CD4-positive, alpha-beta T cell treated with Interleukin-1 beta for 1 hour (primary cell): ENCODE results near the gene IL4R.

Experiments used
- DNase-seq, 2 donors: peaks; one replicate each; pipeline ENCODE4 v3.0.0-alpha.2; 2020 to 2022

The IL4R gene

DNA sequence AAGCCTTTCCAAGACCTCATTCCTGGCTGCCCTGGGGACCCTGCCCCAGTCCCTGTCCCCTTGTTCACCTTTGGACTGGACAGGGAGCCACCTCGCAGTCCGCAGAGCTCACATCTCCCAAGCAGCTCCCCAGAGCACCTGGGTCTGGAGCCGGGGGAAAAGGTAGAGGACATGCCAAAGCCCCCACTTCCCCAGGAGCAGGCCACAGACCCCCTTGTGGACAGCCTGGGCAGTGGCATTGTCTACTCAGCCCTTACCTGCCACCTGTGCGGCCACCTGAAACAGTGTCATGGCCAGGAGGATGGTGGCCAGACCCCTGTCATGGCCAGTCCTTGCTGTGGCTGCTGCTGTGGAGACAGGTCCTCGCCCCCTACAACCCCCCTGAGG is 49.5 kb downstream of the IL4R start:
- no peak for DNase-seq

DNA sequence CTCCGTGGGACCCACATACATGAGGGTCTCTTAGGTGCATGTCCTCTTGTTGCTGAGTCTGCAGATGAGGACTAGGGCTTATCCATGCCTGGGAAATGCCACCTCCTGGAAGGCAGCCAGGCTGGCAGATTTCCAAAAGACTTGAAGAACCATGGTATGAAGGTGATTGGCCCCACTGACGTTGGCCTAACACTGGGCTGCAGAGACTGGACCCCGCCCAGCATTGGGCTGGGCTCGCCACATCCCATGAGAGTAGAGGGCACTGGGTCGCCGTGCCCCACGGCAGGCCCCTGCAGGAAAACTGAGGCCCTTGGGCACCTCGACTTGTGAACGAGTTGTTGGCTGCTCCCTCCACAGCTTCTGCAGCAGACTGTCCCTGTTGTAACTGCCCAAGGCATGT is 50.0 kb downstream of the IL4R start:
- DNase-seq = no peak

DNA sequence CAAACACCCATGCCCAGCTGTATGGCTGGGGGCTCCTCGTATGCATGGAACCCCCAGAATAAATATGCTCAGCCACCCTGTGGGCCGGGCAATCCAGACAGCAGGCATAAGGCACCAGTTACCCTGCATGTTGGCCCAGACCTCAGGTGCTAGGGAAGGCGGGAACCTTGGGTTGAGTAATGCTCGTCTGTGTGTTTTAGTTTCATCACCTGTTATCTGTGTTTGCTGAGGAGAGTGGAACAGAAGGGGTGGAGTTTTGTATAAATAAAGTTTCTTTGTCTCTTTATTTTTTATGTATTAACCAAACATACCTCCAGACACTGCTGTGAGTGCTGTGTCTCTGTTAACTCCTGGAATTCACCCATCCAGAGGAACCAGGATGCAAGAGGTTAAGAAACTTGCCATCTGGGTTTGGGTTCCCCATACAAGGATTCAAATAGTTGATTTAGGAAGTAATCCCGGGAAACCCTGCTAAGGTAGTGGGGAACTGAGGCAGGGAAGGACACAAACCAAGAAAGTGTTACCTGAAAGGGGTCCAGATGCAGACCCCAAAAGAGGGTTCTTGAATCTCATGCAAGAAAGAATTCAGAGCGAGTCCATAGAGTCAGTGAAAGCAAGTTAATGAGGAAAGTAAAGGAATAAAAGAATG is 50.8 kb downstream of the IL4R start:
- DNase-seq = no peak

DNA sequence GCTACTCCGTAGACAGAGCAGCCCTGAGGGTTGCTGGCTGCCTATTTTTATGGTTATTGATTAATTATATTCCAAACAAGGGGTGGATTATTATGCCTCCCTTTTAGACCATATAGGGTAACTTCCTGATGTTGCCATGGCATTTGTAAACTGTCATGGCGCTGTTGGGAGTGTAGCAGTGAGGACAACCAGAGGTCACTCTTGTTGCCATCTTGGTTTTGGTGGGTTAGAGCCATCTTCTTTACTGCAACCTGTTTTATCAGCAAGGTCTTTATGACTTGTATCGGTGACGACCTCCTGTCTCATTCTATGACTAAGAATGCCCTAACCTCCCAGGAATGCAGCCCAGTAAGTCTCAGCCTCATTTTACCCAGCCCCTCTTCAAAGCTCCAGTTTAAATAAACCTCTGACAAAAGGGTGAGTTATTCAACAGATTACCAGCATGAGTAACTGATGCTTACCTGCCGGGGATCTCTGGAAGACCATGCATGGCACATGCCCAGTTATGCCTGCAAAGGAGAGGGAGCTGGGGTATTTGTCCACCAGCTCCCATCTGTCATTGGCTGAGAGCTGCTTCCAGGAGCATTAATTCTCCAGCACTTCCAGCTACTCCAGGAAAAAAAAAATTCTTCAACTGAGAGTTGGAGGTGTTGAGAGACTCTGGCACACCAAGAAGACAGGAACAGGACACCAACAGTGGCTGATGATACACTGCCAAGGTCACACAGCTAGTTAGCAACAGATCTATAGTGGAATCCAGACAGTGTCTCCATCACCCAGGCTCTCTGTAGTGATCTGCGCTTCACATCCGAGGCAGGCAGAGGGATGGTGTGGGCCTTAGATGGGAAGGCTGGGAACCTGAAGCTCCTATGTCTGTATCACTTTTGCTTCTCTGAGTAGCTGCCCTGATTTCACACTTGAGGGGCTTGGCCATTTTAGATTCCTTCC is 51.6 kb downstream of the IL4R start:
- DNase-seq = no peak

DNA sequence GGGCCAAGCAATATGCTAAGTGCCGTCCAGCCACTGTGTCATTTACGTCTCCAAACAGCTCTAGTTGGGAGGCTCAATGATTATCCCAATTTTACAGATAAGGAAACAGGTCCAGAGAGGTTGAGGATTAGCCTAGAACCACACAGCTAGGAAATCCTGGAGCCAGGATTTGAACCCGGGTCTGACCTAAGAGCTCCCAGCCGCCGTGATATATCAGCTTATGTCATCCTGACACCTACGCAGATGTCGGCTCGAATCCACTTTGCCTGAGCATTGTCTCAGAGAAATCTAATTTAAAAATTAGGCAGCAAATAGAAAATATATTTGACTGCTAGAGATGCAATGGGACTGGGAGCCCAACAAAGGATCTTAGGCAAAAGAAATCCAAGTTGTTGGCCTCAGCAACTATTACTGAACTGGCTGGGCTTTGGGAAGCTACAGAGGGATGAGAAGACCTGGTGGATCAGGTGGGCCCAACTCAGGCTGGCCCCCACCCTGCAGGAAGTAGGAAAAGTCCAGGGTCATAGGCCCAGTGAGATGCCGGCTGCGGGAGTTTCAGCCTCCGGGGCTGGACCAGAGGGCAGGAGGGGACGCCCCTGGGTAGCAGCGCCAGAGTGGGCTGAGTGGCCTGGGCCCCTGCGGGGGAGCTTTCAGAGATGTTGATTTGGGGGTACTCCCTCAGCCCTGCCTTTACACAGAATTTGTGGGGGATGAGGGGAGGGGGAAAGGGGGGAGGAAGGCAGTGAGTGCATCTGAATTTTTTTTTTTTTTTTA is 53.1 kb downstream of the IL4R start:
- DNase-seq = no peak

DNA sequence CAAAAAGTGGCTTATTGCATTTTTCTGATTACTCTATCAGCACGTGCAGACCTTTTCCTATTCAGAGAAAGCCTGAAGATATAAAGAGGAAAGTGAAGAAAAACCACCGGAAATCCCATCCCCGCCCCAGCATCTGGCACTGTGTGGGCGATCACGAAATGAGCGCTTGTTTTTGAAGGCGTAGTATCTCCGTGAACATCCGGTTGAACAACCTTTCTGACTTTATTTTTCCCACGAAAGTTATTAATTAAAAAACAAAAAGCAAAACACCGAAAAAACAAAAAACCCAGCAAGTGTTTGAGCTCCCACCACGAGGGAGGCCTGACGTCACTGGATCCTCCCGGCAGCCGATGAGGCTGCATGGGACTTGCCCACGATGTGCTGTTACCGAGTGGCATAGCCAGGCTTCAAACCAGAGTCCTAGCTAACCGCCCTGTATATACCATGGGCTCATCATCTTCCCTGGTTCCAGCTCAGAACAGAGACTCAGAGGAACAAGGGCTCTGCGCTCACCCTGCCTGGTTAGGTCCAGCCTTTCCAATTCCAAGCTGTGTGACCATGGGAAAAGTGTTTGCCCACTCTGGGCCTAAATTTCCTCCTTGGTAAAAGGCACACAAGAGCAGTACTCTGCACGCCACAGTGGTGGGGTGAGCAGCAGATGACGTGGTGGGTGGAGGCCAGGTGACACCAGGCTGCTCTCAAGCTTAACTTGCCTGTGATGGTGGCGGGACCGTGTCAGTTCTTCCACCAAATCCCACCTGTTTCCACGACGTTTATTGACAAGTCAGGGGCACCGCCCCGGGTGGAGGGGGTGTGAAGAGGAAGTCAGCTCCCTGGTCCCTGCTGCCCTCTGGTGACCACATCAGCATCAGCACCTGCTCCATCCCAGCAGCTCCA is 53.9 kb downstream of the IL4R start:
- peak; percentile 88 to 92 for DNase-seq

DNA sequence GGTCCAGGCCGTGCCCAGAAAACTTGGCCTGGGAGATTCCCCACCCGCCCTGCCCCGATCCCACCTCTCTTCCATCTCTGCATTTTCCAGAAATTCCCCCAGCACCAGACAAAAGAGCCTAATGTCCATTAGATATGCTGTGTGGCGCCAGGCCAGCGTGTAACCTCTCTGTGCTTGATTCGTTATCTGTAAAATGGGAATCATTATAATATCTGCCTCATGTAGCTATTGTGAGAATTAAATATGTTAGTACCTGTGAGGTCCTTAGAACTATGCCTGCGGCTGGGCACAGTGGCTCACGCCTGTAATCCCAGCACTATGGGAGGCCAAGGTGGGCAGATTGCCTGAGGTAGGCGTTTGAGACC is 54.6 kb downstream of the IL4R start:
- DNase-seq = no peak

DNA sequence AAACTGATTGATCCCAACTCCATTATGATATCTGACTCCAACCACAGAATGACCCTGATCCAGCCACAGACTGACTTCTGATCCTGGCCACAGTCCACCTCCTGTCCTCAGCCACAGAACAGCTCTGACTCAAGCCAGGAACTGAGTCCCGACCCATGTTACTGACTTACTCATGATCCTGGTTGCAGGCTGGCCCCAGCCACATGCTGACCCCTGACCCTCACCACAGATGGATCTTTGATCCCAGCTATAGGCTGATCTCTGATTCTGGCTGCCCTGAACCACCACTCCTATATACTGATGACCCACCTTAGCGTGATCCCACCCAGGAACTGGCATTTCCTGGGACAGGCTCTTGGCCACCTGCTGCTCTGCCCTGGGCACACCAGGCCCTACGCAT is 56.0 kb downstream of the IL4R start:
- DNase-seq = no peak

DNA sequence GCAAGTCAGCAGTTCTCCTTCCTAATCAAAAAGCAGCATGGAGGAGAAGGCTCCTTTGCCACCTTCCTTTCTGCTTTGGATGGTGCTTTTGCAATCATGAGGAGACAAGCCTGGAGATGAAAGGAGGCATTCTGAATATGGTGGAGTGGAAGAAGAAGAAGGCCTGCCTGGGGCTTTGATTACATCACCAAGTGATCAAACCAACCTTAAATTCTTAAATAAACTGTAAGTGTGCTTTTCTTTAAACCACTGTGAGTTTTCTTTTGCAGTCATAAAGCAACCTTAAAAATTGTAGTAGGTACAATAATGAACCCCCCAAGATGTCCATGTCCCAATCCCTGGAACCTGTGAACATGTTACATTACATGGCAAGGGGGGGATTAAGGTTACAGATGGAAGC is 56.5 kb downstream of the IL4R start:
- DNase-seq = no peak

DNA sequence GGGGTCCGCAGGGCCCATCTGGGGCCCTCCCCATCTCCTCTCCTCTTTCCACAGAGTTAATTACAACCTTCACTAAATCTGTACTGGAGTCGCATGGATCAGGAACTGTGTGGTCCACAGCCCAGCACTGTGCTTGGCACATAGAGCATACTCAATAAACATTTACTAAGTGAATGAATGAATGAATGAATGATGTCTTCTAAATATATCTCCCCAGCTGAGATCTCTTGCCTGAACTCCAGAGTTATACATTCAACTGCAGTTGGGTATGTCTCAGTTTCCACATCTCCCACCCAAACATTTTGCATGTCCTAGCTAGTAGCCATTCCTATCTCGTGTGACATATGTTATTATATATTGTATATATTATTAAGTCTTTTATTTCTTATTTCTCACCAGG is 59.5 kb downstream of the IL4R start:
- no peak for DNase-seq

DNA sequence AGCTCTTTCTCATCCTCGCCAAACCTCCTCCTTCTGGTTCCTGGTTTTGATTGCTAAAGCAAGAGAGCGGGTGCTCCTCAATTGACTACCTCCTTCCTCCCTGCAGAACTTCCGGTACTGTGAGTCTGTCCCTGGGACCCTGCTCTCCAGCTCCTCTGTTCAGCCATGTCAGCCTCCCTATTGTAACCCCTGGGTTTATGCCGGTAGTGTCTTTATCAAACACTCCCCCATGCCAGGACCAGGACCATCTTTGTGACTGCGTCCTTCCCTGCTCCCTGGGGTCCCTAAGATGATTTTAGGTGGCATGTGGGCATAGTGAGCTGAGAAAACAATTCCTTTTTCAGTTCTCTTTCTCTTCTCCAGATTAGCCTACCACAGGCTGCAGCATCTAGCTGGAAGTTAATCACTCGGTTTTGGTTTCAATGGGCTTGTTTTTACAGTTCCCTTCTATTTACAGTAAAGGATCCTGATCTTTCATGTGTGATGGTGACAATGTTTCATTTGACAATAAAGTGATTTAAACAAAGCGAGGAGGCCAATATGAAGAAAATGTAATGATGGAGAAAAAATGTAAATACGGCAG is 60.5 kb downstream of the IL4R start:
- DNase-seq = no peak

DNA sequence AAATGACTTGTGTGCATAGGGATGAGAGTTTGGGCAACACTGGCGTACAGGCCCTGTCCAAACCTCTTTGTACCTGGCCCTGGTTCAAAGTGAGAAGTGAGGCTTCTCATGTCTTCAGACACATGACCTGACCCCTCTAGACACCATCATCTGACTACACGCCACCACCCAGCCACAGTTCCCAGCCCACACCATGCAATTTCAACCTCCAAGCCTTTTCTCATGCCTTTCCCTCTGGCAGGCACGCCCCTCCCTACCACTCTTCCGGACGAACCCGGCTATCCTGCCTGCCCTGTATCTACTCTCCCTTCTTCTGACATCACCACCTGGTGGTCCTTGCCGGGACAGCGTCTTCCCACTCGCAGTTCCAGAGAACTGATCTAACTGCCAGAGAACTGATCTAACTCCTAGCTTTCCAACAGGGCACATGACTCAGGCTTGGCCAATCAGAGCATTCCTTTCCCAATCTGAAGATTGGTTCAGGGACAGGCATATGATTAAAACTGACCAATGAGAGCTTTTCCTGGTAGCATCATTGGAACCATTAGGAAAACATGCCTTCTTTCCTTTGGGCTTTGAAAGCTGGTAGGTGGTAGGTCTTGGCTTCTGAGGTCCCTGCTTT is 61.1 kb downstream of the IL4R start:
- peak; percentile 41 to 56 for DNase-seq

DNA sequence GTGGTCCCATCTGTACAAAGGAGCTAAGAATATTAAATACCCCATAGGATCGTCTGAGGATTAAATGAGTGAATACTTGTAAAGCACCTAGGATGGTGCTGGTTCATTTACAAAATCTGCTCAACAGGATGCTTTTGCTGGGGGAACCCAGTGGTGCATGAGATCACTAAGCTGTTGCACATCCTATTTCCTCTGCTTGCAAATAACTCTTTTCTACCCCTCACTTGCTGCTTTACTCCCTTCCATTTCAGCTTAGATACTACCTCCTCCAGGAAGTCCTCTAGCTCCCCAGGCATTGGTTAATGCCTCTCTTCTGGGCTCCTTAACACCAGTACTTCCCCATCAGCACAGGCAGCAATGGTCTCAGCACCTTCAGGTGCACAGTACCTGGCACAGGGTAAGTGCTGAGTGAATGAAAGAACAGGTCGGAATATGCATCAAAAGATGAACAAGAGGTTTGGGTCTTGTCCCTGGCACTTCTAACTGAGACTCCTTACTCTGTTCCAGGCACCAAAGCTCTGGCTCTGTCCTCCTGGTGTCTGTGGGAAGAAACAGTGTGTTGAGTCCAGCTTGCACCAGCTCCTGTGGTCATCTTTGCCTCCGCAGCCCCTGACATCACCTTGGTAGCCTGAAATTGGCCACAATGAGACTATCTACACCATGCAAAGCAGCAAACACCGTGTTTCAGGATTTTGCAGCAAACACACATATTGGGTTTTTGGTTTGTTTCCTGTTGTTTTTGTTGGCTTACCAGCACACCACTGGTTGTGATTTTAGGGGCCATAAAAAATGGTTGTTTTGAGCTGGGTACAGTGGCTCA is 64.1 kb downstream of the IL4R start:
- DNase-seq = no peak

DNA sequence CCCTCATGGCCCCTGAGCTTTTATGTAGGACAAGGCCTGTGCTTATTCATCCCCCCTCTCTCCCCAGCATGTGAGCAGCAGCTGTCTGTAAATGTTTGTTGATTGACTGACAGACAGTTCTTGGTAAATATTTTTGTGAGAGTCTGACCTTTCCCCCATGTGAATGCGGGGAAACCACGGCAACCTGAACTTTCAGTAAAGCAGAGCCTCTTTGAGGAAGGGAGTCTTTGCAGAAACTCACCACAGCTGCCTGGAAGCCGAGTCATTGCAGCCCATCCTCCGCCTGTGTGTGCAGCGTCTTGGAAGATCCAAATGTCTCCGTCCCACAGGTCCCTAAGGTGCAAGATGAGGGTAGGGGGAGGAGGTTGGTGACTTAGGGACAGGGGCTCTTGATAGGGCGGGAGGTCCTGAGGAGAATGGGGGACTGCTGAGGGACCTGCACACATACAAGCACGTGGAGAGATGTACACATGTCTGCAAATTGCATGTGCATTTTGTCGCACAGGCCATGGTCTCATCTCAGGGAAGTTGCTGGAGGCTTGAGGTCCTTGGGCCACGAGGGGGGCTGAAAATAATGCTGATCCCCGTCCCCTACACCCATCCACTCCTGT is 65.2 kb downstream of the IL4R start:
- DNase-seq = no peak

DNA sequence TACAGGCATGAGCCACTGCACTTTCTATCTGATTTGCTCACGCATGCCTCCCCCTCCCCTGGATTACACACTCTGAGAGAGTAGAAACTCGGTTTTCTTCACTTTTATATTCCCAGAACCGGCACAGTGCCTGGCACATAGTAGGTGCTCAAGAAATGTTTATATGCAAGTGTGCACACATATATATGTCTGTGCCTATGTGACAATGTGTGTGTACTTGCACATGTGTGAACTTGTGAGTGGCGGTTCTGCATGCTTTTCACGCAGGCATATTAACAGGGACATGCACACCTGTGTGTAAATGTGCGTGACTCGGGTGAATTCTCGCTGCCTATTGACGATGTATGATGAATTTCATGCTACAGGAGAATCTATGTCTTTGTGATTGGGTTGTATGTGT is 66.1 kb downstream of the IL4R start:
- DNase-seq = no peak

DNA sequence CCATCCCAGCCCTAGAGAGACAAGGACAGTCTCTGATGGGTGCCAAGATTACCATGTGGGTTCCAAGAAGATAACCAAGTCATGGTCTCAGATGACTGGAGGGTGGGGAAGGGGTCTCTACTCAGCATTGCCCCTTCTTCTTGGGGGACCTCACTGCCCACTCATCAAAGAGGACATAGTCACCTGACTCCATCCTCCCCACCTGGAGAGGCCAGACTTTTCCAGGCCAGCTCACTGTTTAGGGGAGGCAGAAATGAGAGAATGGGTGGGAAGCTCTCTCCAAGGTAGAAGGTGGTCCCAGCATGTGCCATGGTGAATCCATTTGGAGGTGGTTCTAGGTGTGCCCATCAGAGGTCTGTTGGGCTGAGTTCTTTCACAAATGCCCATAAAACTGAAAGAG is 67.5 kb downstream of the IL4R start:
- DNase-seq = no peak

DNA sequence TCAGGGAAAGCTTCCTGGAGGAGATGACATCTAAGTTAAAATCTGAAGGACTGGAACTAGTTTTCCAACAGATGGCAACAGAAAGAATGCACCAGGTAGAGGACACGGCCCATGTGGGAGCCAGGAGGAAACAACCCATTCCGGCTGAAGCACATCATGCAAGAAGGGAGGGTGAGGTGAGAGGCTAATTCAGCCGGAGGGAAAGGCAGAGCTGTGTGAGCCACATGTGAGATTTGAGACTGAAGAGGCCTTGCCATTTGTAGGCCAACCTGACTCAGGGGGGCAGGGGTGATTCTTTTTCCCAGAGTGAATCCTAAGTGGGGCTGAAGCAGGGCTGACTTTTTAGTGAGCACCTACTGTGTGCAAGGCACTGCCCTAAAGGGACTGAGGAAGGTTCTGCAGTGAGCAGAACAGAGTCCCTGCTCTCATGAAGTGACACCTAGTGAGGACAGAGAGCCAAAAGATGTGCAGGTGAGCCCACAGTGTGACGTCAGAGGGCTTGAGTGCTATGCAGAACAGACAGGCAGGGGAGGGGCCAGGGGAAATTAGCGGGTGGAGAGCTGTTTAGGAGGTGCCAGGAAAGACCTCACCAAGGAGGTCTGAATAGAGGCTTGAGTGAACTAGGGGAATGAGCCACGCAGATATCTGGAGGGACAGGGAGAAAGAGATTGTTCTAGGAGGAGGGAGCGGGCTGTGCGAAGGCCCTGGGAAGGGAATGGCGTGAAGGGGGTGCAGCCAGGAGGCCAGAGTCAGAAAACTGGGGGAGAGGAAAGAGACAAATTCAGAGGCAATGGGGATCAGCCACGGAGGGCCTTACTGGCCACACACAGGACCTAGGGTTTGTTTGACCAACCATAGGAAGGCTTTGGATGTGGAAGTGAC is 68.4 kb downstream of the IL4R start:
- DNase-seq = no peak

DNA sequence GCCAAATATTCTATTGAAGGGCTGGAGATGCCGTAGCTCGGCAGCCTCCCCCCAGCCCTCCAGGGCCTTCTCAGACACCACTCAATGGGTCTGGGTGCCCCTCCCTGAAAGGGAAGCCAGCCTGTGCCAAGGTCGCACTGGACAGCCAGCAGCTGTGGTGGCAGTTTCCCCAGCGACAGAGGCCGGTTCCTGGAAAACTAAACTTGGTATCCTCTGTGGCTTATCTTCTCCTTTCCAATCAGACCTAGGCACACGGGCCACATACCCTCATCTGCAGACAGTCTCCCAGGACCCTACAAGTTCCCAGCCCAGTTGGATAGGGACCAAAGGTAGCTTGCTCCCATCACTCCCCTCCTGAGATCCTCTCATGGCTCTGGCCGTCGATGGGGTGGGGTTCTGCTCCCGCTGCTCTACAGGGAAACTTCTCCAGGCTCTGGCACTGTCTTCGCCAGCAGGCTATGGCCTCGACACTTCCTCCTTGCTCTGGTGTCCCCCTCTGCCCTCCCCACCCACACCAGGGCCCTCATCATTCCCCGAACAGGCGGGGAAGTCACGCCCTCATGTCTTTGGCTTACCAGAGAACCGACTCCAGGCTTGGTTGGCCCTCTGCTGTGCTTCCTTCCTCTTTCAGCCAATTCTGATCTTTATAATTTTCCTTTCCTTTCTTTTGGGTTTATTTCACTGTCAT is 69.9 kb downstream of the IL4R start:
- peak in 1 of 2 donors; percentile 54 for DNase-seq

DNA sequence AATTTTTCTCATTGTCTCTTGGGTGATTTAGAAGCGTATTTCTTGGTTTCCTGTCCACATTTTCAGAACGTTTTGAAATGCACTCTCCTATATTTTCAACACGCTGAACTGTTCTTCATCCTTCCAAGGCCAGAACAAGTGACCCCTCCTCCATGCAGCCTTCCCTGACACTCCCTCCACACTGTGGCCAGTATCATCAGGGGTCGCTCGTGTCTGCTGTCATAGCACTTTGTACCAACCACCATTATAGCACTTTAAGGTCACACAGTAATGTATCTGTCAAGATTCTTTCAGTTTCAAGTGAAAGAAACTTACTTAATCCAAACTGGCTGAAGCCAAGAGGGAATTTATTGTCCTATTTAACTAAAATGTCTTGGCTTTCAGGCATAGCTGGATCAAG is 70.7 kb downstream of the IL4R start:
- no peak for DNase-seq
